SIG-M5 (cell line): ENCODE results near the gene ITGA8.
"Not testable (repeated sequence)": the region's sequence is repeated elsewhere in the genome, so short reads cannot be mapped to it uniquely, and the experiment has no call there.

ENCODE experiments used
- DNase-seq: peaks from one replicate; lab custom pipeline; 2025; lab: John Stamatoyannopoulos, UW

Gene ITGA8

DNA sequence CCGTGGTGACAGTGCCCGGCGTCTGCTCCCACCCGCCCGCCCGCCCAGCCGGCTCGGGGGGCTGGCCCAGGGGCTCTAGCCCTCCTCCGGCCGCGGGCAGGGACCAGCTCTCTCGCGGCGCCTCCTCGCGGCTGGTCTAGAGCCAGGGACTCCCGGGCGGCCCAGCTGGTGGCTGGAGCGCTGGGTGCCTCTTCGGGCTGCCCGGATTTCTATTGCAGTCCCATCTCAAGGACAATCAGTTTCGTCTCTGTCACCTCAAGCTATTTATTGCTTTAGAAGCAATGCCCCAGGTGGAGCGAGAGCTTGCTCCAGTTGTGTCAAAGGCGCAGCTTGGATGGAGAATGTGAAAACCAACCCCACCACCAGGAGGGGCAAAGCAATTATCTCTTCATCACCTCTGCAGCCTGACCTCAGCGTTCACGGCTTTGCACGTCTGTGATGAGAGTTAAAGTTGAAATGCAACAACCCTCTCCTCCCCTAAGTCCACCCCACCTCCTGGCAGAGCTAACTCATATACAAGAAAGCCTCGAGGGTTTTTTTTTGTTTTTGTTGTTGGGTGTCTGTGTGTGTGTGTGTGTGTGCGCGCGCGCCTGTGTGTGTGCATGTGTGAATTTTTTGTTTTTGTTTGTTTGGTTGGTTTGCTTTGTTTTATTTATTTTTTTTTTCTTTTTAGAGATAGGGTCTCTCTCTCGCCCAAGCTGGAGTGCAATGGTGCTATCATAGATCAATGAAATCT is at the start of gene ITGA8:
Gene ITGA8, minus strand, starts transcription at position 24 of the 736 bp plus-strand sequence. CDS start 151 bp downstream, outside the sequence.
- DNase-seq = no peak

DNA sequence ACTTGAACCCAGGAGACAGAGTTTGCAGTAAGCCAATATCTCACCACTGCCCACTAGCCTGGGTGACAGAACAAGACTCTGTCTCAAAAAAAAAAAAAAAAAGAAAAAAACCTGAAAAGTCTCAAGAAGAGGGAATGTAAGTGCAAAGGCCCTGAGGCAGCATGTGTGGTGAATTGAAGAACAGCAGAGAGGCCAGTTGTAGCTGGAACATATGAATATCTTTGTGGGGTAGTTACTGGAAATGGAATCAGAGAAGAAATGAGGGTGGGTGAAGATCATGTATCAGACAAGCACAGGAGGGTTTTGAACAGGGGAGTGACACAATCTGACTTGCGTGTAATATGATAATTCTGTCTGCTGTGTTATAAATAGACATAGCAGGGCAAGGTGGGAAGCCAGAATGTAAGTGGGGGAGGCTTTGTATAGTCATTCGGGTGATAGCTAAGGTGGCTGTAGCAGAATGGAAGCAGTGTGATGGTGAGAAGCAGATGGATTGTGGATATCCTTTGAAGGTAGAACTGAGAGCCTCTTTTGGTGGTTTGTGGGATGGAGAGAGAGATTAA is 45.3 kb upstream of the ITGA8 start:
- DNase-seq = no peak

DNA sequence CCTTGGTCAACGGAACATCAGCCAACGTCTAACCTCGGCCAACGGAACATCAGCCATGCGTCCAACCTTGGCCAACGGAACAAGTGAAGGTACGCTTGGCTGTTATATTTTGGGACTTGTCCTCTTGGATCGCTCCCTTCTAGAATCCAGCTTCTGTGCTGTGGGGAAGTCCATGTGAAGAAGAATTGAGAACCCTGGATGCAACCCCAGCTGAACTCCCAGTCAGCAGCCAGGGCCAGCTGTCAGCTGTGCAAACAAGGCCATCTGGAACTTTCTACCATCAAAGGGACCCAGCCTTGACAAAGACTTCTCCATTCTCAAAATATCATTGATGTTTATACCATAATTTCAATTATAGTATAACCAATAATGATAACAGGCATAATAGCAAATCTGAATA is 43.3 kb upstream of the ITGA8 start:
- no peak for DNase-seq

DNA sequence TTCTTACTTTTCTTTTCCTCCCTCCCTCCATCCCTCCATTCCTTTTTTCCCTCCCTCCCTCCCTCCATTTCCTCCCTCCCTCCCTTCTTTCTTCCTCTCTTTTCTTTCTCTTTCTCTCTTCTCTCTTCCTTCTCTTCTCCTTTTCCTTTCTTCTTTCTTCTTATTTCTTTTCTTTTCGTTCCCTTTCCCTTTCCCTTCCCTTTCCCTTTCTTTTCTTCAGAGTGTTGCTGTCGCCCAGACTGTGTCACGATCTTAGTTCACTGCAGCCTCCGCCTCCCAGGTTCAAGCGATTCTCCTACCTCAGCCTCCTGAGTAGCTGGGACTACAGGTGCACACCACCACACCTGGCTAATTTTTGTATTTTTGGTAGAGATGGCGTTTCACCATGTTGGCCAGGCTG is 42.5 kb upstream of the ITGA8 start:
- not testable (repeated sequence) for DNase-seq

DNA sequence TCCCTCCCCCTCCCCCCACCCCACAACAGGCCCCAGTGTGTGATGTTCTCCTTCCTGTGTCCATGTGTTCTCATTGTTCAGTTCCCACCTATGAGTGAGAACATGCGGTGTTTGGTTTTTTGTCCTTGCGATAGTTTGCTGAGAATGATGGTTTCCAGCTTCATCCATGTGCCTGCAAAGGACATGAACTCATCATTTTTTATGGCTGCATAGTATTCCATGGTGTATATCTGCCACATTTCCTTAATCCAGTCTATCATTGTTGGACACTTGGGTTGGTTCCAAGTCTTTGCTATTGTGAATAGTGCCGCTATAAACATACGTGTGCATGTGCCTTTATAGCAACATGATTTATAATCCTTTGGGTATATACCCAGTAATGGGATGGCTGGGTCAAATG is 41.5 kb upstream of the ITGA8 start:
- DNase-seq = not testable (repeated sequence)

DNA sequence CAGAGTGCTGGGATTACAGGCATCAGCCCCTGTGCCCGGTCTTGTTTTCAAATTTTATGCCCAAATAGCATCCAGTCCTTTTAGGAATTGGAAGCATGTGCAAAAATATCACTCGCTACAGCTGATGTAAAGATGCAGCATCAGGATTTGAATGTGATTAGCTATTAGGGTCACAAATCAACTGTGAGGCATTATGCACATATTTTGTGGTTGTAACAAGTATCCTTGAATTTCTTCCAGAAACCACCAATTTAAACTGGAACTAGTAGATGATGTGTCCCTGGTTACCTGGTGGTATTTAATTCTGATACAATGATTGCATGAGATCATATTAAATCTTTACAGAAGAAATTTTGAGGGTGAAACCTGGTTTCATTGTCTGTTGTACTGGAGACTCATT is 41.0 kb upstream of the ITGA8 start:
- no peak for DNase-seq

DNA sequence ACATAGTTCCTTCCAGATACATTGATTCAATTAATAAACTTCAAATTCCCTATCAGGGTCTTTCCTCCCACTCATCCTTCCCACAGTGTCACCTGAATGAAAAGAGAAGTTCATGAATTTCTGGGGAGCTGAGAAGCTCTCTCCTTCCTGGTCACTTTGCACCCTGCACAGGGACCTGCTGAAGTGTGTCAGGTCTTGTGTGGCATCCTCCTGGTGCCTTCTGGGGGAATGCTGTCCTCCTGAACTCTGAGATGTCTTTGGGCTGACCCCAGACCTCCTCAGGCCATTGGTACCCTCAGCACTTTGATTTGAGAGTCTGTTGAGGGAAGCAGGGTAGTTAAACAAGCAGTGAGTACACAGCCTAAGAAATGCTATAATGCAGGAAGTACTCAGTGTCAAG is 39.5 kb upstream of the ITGA8 start:
- no peak for DNase-seq

DNA sequence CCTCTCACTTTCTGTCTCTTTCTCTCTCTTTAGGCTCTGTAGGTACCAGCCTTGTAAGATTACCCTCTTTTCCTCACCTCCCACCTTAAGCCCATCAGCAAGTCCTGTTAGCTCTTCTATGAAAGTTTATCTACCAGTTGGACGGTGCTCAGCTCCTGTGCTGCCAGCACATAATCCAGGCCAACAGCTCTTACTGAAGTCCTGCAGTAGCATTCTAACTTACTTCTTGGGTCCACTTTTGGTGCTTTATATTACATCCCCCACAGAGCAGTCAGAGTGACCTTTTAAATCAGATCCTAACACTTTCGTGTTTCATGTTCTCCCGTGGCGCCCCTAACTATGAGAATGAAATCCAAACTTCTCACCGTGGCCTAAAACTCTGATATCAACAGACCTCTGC is 38.9 kb upstream of the ITGA8 start:
- DNase-seq = no peak

DNA sequence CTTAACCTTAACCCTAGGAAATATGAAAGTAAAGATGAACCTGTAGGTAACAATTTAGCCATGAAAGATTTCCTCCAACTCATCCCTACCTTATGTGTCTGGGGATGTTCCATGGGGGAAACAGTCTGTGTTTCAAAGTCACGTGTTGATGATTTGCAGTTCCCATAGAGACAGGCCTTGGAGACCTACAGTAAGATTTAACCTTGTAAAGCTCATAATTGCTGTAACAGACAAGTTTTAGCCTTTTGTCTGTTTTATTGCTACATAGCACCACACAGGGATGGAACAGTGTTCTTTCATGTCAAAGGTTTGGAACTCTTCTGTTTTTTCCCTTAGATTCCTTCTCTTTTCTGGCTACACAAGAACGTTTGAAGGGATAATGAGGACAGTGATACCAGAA is 35.2 kb upstream of the ITGA8 start:
- DNase-seq = no peak

DNA sequence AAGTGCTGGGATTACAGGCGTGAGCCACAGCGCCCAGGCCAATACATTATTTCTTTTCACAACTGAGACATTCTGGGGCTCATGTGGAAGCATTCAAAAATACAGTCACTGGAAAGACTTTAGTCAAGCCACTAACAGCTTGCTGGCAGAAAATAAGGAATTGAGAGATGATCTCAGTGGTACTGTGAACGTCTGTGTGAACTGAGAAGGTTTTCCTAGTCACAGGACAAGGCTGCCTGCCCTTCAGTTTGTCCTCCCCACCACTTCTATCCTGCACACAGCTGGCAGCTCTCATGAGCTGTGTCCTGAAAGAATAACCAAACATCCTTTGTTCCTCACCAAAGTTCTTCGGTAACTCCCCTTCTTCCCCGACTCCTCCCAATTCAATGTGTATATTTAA is 31.3 kb upstream of the ITGA8 start:
- DNase-seq = no peak

DNA sequence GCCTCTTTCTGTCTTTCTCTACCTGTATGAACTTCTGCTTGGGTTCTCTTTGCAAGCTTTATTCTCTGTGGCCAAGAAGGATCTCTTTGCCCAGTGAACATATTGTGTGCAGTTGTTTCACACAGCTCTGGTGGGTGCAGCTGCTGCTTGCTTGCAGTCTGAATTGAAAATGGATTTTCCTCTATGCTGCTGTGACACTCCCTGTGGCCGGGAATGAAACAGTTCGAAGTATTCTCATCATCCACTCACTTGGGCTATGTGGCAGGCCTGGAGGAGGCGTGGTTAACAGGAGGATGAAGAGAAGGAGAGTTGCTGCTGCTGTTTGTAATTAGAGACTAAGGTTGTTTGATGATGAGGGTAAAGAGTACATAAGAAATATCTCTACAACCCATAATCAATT is 28.4 kb upstream of the ITGA8 start:
- DNase-seq = no peak

DNA sequence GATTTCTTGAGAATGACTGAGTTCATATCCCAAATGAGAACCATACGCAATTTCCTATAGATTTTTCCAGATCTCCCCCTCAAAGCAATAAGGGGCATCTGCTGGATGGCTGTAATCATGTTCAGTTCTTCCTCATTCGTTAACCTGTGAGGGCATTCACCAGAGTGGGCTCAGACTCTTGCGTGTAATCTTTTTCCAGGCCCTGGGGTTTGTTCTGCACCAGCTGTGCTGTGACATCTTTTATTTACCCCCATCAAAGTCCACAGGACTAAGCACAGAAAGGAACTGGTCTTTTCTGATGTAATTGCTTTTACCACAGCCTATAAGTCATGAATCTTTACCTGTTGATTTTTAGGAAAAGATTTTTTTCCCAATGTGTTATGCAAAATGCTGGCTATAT is 27.9 kb upstream of the ITGA8 start:
- no peak for DNase-seq

DNA sequence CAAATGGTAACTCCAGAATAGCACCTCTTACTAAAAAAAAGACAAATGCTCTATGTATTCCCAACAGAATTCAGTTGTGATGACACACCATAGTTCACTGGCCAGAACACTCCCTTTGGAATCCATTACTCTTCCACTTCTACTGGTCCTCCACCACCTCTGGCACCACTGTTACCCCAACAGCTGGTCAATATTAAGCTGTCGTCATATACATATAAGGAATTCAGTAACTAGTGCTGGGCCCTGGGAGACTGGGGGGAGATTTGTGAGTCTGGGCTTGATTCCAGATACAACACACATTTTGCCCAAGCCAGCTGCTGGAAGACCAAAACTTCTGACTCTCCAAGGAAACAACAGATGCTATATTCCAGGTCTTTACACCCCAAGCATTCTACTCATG is 26.0 kb upstream of the ITGA8 start:
- no peak for DNase-seq

DNA sequence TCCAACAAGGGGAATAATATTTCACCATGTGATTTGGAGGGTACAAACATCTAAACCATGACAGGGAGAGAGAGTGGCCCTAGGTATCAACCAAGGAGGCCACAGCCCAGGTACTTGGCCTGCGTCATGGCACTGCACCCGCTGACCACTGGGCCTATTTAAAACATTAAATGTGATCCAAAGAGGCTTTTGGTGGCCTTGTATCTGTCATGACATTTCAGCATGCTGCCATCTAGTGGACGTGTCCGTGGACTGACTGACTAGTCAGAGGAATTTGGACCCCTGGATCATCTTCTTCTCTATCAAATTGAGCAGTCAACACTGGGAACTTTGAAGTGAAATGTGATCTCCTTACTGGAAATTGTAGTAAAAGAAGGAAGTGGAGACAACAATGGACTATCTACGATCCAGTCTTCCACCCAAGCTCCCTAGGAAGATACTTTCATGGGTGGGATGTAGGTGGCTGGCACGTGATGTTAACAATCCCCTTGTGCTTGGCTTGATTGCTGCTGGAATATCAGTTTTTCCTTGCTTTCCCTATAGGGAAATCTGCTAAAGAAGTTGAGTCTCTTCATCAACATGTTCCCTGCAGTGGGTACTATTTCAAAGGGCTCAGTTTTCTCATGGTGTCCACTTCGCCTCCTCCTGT is 24.6 kb upstream of the ITGA8 start:
- DNase-seq = no peak

DNA sequence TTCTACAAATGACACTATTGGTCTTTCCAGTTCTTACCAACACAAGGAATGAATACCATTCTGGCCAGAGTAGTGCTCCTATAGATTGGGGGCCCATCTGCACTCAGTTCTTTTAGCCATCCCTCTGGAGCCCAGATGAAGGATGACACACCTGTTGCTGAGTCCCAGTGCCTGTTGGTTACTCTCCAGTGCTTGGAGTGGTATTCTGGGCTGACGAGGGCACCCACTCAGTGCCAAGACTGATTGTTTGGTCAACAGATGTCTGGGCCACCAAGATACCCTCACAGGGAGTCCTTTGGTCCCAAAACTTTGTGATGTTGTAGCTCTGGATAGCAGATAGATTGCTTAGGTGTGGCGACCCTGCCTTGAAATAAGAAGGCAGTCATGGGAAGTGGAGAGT is 23.7 kb upstream of the ITGA8 start:
- DNase-seq = no peak

DNA sequence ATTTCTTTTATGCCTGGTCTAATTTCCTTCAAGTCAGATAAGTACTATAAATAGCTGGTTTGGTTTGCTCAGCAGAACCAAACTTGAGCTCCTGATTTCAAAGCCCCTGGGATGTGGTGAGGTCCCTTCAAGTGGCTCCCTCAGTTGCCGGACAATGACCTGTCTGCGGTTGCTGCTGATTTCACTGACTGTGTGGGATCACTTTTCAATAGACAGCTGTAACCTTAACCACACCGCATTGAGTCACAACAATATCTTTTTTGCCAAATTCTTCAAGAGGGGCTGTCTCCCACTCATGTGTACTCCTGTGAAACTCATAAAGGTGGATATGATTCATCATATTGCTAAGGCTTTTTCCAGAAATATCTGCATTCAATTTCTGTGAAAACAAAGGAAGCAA is 23.1 kb upstream of the ITGA8 start:
- DNase-seq = no peak

DNA sequence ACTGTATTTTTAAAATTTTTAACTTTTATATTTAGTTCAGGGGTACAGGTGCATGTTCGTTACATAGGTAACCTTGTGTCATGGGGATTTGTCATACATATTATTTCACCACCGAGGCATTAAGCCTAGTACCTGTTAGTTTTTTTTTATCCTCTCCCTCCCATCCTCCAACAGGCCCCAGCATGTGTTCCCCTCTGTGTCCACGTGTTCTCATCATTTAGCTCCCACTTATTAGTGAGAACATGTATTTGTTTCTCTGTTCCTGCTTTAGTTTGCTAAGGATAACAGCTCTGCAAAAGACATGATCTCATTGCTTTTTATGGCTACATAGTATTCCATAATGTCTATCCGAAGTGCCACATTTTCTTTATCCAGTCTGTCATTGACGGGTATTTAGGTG is 22.4 kb upstream of the ITGA8 start:
- no peak for DNase-seq

DNA sequence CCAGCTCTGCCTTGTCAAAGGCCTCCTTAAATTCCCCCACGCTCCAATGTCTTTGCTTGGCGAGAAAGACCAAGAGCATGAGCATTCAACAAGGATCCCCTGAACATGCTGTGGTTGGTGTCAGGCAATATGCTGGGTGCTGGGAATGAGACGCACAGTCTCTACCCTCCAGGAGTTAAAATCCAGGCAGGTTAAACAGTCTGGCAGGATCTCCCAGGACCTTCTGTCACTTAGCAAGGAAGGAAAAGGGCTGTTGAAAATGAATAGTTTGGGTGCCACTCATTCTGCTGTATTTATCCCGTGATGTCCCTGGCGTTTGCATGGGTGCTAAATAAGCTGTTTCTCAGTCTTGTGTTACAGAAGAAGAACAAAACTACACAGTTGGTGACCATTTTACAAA is 21.9 kb upstream of the ITGA8 start:
- DNase-seq = no peak

DNA sequence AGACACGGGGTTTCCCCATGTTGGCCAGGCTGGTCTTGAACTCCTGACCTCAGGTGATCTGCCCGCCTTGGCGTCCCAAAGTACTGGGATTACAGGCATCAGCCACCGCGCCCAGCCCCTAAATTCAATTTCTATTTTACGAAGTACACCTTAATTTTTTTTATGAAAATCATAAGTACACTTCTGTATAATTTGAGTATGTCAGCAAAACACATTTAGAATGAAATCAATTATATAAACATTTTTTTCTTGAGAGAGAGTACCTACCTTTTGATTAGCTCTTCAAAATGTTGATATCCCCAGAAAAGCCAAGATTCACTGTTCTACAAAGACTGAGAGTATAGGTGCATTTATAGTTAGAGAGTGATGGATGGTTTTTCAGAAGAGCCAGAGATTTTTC is 20.5 kb upstream of the ITGA8 start:
- DNase-seq = no peak

DNA sequence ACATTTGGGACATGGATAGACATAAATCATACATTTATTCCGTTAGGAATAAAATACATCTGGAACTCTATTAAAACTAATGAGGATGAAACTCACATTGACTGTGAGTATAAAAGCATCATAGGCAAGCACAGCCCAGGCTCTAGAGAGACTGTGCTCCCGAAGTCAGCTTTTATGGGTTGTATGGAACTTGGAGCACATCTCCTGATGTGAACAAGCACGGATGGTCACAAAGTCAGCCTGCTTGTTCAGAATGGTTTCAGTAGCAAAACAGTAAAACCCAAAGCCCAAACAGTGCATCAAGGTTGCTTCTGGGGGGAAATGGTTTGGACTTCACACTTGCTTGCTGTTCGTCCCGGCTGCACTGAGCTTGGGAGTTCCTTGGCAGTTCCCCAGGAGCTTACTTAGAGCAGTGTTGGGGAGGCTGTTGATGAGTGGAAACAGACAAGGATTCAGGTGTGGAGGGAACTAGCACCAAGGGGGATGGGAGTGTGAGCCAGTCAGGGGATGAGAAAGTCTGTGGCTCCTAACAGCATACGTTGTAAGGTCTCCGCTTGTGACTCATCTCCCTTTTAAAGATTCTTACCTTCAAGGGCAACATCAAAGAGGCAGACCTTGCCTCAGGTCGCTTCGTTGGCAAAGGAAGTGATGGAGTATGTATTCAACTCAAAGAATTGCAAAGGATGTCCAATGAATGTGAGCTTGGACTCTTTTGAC is 19.7 kb upstream of the ITGA8 start:
- no peak for DNase-seq

DNA sequence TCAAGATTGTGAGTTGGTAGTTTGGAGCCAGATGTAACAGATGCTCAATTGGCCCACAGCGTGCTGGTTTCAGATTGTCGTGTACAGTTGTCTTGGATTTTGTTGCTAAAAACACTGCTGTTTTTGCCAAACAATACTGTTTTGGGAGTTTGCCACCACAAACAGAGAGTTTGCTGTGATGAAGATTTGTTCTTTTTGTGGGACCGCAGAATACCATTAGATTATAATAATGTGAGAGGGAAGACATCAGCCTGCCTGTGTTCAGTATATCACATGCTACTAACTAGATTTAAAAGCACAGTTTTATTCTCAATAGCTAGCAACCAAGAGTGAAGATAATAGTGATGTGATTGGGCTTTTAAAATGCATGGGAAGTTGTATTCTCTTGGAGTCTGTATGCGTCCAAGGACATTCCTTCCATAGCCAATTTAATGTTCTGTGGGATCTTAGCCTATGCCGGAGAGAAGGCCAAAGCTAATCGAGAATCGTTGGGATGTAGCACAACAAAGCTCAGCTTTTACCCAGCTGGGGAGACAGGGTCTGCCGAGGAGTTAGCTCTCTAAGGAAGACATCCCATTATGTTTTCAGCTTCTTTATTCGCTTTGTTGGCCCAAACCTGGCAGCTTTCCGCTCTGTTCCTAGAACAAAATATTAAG is 18.7 kb upstream of the ITGA8 start:
- DNase-seq = no peak

DNA sequence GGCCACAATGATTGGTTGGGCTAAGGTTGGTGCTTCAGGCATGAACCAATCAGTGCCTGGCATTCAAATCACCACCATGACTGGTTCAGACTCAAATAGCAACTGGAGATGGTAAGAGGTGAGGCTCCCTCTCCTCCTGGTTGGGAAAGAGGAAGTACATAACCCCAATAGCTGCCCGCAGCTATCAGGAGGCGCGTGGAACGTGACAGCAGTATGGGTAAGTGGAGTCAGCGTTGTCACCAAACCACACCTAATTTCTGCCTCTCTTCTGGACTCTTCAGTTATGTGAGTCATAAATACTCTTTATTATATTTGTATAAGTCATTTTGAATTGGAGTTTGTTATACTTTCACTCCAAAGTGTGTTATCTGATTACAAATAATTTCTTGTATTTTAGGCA is 17.9 kb upstream of the ITGA8 start:
- DNase-seq = no peak

DNA sequence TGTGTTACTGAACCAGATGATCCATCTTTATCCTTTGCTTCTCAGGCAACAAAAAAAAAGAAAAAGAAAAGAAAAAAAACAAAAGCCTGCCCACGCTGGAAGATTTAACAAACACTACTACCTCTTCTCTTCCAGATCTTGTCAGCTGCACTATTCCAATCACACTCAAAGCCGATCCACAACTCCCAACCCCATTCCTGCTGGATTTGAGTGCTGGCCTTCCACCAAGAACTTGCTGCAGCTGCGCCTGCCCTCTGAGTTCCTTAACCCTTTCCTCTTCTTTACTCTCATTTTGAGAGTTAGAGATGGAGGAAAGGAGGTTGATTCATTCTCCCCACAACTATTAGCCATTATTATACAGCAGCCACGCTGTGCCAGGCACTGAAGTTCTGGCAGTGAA is 16.0 kb upstream of the ITGA8 start:
- no peak for DNase-seq
